ENCODE measurements around the gene ZNF622.

ZNF622 gene, protein sequence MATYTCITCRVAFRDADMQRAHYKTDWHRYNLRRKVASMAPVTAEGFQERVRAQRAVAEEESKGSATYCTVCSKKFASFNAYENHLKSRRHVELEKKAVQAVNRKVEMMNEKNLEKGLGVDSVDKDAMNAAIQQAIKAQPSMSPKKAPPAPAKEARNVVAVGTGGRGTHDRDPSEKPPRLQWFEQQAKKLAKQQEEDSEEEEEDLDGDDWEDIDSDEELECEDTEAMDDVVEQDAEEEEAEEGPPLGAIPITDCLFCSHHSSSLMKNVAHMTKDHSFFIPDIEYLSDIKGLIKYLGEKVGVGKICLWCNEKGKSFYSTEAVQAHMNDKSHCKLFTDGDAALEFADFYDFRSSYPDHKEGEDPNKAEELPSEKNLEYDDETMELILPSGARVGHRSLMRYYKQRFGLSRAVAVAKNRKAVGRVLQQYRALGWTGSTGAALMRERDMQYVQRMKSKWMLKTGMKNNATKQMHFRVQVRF

DNA sequence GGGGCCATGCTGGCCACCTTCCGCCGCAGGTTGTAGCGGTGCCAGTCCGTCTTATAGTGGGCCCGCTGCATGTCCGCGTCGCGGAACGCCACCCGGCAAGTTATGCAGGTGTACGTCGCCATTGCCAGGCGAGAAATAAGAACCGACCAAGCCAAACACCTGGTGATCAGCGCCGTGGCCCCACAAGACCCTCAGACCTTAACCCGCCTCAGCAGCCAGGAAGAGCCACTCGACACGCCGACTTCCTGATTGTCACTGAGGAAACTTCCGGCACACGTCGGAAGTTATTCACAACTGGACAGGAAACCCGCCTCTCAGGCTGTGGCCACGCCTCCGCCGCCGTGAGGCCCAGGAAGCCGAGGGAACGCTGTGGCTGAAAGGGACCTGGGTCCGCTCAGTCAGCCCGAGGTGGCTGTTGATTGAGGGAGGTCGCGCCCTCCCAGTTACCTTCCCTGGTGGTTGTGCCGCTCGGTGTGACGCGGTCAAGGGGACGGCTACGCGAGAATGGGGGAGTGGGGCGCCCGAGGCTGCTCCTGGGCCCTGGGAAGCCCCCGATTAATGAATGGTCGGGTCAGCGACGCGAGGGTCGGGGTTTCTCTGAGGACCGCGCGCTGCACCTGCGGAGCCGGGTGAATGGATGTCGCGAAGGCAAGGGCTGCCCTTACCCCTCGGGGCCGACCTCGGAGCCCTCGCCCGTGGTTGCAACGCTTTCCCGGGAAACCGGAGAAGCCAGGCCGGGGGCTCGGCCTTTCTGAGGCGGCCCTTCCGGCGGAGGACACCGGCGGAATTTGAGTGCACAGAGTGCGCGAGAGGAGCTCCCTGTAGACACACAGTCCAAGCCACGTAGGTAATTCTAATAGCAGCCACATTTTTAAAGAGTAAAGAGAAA lies at the start of gene ZNF622:
ZNF622 (minus strand) TSS at position 257 of the 889 bp plus-strand sequence; CDS start at position 122, 135 bp downstream.
- DNase-seq (ENCODE audit: low read depth in 2 of 2), result peak; percentile 74 to 79

DNA sequence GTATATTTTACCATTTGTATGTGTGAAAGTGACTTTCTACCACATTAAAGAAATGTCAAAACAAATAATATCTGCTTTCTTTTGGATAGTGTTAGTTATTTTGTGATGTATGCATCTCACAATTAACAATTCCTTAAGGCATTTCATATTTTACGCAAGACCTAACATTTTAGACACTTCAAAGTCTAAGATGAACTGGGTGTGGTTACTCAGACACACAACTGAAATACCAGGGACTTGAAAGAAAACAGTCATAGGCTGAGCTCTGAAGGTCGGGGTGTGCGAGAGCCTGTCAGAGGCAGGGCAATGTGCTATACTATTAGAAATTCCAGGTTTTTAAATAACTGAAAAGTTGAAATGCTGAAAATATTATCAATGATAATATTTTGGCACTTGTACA lies 44.5 kb upstream of the ZNF622 start:
- DNase-seq (ENCODE audit: low read depth in 2 of 2), result no peak

DNA sequence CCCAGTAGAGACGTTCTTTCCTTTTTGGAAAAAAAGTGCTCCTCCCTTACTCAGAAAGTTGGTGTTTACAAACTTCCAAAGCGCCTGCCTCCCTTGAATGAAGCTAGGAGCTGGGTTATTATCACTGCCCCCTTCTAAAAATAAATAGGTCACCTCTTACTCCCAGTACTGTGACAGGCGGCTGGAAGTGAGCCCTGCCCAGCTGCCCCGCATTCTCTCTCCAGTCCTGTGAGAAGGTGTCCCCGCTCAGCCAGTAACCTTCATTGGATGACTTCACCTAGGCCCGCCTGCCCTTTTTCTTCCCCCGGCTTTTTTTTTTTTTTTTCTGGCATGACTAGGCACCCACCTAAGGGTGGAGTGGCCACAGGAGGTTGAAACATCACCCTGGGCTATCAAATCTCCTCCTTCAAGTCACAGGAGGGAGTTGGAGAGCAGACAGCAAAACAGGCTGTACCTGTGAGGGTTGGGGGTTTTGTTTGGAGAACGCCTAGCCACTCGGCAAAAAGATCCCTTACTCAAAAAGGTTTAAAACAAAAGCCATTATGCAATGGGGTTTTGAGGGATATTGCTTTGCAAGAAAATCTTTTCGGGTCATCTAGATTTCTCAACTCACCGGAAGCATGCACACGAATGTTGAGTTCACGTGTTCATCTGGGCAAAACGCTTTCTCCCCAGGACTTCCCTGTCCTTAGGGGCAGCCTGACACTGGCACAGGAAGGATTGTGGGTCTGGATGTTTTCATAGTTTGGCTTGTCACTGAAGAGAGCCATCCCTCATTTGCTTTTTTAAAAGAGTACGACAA lies 43.3 kb upstream of the ZNF622 start:
- DNase-seq (ENCODE audit: low read depth in 2 of 2), result no peak

DNA sequence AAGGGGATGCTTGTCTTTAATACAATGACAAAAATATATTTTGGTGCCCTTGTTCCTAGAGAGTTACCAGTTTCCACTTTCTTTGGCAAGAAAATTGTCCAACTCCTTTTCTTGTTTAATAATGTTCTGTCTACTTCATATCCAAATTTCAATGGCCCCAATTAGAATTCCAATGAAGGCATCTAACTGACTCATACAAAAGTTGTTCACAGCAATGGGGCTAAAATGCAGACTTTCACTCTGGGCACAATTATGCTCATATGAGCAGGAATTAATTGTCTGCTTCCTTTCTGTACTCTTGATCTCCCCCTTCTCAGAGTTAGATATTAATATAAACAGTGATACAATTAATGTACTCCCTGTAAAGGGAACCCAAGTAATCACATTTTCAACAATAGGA lies 42.1 kb upstream of the ZNF622 start:
- no peak for DNase-seq (ENCODE audit: low read depth in 2 of 2)

DNA sequence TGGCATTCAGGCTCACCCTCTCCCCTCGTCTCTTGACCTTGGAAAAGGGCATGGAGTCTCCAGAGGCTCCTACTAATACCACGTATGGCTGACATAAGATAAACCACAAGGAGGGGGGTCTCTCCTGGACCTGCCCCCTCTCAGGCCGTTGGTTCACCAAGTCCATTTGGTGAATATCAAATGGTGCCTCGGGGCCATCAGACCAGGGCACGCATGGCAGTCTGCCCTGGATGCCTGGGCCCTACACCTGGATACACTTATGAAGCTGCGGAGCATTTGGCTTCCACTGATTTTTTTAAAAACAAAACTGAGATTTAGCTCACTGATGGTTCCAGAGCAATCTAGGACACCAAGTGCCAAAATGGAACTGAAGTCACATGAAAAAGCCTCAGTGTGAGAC lies 40.3 kb upstream of the ZNF622 start:
- no peak for DNase-seq (ENCODE audit: low read depth in 2 of 2)

DNA sequence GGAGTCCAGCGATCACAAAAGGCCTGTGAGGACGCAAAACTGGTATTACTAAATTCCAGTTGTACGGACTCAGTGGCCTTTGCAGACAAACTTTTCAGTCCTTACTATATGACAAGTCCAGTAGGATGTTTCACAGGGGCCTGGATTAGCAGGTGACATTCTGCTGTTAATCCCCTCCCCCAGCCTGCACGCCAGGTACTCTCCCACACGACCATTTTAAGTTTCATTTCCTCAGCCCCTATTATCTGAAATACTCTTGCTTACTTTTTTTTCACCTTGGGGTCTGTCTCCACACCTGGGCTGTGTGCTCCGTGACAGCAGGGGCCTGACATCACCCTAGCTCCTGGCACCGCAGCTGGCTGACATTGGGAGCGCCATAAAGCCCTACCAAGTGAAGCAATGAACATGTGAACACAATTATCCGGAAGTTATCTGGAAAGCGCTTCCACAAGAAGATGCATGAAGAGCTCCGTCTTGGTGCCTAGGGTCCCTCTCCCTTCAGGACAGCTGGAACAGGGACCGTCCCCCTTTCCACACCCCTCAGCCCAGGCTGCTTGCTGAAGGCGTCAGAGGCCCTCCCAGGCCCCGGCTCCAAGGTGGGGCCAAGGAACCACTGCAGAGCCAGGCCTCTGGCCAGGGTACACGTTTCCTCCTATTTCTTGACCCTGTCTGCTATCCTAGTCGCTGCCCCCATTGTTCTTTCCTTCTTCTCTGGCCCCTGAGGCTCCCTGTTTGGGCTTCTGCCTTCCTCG lies 39.7 kb upstream of the ZNF622 start:
- DNase-seq (ENCODE audit: low read depth in 2 of 2), result no peak

DNA sequence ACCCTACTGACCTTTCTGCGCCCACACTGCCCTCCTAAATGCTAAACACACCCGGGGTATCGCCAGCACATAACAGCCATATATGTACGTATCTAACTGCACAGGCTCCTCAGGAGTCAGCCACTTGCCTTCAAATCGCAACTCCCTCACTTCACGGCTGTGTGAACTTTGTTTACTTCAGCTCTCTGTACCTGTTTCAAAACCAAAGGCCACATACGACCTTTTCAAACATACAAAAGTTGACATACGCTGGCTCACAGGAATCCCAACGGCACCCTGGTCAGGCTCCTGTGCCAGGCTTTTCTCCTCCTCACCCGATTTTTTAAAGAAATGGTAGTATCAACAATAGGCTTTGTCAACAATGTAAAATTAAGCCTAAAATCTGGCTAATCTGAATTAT lies 39.0 kb upstream of the ZNF622 start:
- no peak for DNase-seq (ENCODE audit: low read depth in 2 of 2)

DNA sequence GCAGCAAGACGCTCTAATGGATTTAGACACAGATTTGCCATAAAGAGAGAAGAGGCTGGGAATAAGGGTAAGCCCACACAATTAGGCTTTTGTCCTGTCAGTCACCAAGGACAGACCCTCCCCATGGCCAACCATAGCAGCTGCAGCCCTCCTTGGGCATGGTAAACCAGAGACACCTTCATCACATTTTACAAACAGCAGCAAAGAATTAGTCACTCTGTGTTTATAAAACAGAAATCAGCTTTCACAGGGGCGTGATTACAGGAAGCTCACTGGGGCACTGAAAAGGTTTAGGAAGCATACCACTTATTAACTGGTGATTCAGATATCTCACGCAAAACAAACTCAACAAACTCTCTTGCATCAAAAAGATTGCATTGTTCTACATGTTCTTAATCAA lies 37.3 kb upstream of the ZNF622 start:
- DNase-seq (ENCODE audit: low read depth in 2 of 2), result no peak

DNA sequence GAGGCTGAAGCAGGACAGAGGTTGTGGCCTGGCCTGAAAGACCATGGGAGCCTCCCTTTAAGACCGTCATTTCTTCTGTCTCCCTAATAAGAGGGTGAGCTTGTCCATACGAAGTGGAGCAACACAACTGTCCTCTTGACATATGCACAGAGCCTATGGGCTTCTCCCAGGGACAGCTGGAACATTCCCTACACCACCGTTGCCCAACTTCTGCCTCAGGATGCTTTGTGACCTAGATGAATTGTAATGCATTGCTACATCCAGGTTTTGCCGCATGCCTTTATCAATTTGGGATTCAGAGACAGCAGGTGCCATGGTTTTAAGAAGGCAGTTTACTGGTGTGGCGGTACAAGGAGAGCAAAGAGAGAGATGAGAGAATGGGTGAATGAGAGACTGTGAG lies 34.4 kb upstream of the ZNF622 start:
- DNase-seq (ENCODE audit: low read depth in 2 of 2), result no peak

DNA sequence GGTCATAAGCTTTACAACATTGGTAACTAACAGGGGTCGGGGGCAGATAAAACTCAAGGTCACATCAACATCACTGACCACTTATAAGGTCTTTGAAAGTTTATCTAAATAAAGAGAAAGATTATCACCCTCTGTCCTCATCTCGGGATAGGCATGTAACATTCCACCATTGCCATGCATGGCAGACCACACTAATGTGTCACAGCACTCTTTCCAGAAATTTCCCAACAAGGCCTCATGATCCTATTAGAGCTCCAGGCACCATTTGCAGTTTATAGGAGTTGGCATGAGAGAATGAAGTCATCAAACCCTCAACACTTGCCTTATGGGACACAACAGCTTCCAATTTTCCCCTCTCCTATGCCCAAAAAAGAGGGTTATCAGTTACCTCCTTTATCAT lies 31.9 kb upstream of the ZNF622 start:
- no peak for DNase-seq (ENCODE audit: low read depth in 2 of 2)

DNA sequence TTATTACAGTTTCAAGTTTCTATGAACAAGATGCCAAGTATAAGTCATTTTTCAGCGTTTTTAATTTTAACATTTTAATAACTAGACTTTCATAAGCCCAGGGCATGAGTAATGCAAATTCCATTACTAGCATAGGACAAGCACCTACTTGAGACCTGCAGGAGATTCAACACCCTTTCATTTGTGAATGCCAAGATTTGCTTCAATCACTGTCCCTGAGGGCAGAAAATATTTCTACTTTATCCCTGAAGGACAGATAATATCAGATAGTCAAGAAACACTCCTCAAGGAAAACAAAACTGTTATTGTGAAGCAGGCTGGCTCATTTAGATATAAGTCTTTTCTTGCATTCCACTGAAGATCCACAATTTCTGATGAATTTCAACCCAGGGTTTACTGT lies 27.7 kb upstream of the ZNF622 start:
- DNase-seq (ENCODE audit: low read depth in 2 of 2), result no peak

DNA sequence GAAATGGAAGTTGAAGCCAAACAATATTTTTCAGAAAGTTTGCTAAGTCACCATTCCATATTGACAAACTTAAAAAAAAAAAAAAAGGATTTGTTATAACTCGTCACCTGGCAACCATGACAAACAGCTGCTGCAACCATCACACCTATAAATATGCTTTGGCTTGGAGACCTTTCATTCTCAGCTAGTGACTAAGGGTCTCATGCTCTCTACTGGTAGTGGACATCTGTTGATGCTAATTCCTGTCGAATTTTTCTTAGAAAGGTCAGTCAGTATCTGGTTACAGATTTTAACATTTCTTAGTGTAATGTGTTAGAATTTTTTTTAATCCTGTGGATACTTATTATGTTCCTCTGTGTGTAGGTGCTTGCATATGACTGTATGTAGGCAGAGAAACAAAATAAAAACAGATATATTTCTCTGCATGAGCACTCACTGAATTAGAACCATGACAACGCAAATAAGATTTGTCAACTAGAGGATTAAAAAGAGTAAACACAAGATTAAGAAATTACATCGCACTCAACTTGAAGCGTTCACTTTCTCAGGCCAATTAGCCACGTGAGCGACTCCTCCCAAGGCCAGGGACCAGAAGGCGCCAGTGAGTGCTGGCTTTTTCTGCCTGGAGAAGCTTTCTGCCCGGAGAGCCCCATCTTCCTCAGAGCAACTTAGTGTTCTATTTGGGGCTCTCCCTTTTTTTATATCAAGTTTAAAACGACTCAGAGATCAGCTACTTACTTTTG lies 27.0 kb upstream of the ZNF622 start:
- DNase-seq (ENCODE audit: low read depth in 2 of 2), result no peak

DNA sequence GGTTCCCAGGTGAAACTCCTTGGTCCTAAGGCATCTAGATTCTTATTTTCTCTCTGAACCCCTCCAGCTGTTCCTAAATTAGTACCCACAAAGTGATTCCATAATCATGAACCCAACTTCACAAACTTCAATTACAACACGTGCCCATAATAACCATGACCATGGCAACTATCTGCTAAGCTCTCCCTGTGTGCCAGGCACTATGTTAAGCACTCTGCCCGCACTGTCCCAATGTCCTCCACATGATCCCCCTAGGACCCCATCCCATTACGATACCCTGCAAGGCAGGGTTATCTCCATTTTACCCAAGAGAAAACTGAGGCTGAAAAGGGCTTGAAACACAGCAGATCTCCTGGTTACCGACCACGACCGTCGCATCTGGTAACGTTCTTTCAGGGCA lies 25.3 kb upstream of the ZNF622 start:
- no peak for DNase-seq (ENCODE audit: low read depth in 2 of 2)

DNA sequence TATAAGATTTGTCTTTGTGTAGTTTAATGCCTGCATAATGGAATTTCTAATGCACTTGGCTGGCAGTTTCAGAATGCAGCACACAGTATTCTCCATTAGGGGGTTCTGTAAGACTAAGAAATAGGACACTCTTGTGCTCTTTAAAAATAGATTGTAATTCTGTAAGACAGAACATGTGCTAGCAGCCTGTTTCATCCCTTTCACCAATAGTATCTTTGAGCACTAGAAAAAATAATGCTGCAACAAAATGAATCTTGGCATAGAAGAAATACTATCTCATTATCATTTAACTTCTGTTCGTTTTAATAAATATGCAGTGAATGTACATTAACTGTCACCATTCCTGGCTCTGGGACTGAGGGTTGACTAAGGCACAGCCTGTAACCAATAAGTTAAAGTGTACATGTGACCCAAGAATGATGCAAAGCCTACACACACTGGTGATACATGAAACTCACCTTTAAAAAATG lies 23.8 kb upstream of the ZNF622 start:
- DNase-seq (ENCODE audit: low read depth in 2 of 2), result no peak

DNA sequence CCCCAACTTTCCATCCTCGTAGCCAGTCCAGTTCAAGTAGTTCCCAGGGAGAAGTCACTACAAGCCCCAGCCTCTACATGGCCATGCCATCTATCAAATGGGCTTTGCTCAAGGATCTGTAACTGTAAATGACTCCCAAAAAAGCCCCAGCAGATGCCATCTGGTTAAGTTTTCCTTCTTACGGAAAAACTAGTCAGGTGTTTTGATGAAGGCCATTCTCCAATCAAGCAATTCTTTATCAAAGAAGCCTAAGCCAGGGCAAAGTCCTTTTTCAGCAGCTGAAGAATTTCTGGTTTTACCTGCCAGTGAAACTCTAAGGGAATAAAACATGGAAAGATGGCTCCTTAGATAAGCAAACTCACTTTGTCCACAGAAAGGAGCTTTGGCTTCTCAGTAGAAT lies 21.9 kb upstream of the ZNF622 start:
- DNase-seq (ENCODE audit: low read depth in 2 of 2), result no peak

DNA sequence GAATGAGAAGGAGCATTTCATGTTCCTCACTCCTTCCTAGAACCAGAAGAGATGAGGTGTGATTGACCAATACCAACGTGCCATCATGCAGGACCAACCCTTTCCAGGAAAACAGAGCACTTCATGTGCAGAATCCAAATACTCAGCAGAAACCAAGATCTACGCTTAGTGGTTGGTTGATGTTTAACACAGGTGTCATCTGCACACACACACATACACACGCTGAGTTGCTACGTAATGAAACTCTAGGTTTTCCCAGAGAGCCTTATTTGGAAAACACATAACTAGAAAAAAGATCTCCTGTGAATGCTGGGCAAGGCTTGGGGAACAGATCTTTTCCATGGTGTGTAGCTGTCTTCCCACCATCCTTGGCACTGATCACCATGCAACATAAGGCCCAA lies 21.1 kb upstream of the ZNF622 start:
- no peak for DNase-seq (ENCODE audit: low read depth in 2 of 2)

DNA sequence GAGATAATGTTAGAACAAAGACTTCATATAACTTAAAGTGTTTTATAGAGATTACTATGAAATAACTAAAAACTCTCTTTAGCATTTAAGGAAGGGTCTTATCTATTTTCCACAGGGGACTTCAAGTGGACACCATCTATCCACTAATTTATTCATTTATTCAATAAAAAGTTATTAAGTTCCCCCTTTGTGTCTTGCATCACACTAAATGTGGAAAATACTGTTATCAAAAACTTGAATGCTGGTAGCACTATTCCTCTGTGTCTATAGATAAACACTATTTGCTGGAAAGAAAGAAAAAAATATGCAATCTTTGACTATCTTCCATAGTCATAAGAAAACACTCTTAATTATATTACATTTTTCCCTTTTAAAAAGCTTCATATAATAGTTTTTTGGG lies 20.1 kb upstream of the ZNF622 start:
- no peak for DNase-seq (ENCODE audit: low read depth in 2 of 2)

DNA sequence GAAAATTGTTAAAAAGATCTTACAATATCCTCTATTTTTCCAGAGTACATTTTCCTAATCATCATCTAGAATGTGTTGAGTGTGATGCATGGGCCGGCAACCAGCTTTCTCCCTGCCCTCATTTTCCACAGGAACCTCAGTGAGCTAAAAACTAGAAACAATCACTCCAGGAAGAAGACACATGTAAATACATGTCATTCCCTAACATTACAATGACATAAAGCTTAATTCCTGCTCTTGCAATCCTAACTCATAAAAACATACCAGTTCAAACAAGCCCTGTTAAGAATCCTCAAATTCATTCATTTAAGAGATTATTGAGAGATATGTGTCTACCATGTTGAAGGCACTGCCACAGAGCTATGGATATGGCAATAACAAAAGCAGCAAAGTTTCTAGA lies 18.5 kb upstream of the ZNF622 start:
- DNase-seq (ENCODE audit: low read depth in 2 of 2), result no peak

DNA sequence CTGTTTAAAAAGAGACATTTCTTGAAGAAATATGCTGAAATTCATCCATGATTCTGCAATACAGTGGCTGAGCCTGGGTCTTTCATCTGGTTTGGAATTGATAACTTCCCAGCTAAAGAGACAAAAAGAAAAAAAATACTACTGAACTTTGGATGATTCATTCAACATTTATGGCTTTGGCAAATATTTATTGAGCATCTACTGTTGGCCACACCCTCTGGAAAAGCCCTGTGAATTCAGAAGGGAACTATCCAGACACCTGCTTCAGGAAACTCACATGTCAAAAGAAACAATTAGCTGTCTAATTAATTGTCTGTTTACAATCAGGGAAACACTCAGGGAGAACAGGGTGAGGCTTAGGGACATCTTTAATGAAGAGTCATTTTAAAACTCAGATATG lies 17.8 kb upstream of the ZNF622 start:
- DNase-seq (ENCODE audit: low read depth in 2 of 2), result no peak

DNA sequence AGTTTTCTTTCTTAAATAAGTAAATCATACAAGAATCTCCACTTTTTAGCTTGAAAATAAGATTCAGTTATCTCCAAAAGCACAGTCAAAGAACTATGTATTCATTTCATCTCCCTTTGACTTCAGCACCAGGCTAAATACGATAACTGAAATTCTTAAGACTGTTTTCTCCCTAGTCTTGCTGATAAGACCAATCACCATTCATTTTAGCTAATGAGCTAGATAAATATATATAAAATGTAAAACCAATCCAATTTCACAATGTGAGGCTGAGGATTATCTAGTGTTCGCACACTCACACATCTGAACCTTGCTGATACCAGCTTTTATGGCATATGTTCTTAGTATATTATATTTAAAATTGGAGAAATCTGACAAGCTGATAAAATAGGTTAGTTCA lies 17.3 kb upstream of the ZNF622 start:
- DNase-seq (ENCODE audit: low read depth in 2 of 2), result no peak

Measured in stimulated activated CD8-positive, alpha-beta memory T cell treated with anti-CD3 and anti-CD28 coated beads, Interleukin-15, amount 100 ng/mL, for 4 hours (primary cell).